Stimulated activated CD8-positive, alpha-beta memory T cell treated with anti-CD3 and anti-CD28 coated beads, Interleukin-15, amount 100 ng/mL, for 1 hour (primary cell): ENCODE results near the gene TBC1D9B.

Source experiments
- DNase-seq: peaks from one replicate; pipeline ENCODE4 v3.0.0-alpha.2; 2020; ENCODE audit warnings: low read depth

The TBC1D9B gene

DNA sequence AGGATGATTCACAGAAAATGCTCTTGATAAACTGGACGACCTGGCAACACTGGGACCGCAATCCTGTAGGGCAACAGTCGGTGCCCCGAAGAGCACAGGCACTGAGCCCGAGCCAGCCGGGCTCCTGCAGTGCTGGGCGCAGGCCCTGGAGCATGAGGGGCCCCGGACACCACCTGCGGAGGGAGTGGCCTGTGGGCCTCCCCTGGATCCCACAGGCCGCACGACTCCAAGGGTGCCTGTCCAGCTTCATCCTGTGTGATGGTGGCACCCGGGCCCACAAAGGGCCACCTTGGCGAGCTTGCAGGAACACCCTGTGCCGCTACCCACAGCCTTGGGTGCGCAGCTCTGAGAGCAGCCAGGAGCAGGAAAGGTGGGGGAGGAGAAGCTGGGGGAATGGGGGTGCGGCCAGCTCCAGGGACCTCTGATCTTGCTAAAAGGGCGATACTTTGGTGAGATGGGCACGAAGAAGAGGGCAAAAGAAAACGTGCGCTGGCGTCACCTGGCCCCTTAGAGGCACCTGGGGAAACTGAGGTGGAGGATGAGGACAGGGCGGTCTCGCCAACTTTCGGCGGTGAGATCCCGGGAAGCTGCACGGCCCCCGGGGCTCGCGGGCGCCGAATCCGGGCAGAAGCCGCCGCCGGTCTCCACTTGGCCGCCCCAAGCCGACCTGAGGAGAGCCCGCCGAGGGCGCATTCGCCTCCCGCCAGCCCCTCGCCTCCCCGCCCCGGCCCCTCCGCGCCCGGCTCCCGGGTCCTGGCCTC, 722 bp downstream of the TBC1D9B start:
- no peak for DNase-seq

DNA sequence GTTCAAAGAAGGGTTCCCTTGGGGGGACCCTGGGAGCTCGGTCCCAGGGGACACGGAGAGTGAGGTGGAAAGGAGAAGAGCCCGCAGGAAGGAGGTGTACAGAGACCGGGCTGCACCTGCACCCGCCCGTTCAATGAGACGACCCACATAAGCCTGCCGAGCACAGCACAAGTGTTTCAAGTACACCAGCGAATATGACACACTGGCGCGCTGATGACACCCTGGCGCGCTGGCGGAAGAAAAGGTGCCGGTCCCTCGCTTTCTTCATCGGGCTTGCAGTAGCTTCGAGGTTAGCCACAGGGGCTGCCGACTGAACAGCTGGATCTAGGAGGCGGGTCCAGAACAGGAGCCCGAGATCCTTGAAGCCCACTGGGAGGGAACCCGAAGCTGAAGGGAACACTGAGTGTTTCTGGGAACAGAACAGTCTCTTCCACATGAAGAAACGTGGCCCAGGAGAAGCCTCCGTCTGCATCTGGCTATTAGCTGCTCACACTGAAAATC, 1.4 kb downstream of the TBC1D9B start:
- DNase-seq: no peak

DNA sequence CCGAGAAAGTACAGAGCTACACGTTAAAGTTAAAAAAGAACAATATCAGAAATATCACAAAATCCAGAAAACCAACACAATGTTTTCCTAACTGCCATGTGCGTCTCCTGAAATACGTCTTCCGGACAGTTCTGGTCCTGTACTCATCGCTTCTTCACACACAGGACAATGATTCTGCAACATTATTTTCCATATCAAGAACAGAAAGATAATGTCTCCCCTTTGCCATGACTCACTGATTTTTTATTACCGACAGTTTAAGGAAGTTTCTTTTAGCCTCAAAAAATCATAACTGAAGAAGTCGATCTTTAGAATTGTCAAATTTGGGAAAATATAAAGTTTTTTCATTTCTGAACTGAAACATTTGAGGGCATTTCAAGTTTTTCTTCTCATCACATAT, 2.5 kb downstream of the TBC1D9B start:
- no peak for DNase-seq

DNA sequence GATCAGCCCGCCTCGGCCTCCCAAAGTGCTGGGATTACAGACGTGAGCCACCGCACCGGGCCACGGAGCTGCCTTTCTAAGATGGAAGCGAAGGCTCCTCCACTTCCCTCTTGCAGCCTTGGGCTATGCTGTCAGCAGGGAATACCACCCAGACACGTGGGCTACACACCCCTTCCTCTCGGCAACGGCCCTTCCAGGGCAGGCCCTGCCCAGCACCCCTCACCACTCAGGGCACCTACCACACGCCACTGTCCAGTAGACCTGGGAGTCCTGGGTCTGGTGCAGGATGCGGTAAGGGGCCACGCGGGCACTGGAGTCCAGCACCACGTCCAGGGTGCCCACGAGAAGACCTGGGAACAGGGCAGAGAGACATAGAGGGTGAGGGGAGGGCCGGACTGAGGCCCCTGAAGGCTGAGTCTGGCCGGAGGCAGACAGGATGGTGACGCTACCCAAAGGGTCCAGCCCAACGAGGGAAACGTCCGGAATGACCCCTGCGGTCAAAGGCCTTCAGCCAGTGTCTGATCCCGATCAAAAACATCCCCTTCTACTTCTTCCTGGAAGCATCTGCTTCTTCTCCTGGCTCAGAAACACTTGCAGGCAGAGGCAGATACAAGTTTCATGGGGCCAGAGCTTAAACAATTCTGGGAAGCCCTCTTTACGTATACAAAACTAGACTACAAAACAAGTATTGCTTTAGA, 3.1 kb downstream of the TBC1D9B start:
- no peak for DNase-seq

DNA sequence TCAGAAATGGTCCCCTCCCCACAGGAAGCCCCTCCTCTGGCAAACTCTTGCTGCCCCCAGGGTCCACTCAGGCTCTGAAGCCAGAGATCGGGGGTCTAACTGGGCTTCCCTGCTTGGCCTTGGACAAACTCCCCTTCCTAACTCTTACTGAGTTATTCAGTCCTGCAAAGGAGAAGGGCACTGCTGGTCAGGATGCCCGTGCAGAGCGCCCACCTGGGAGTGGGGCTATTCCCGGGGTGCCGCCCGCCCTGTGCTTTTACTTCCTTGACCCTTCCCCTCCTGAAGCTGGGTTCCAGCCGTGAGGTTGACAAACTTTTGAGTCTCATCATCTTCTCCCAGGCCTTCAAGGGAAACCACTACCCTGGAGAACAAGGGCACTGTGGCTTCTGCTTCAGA, 4.9 kb downstream of the TBC1D9B start:
- DNase-seq: no peak

DNA sequence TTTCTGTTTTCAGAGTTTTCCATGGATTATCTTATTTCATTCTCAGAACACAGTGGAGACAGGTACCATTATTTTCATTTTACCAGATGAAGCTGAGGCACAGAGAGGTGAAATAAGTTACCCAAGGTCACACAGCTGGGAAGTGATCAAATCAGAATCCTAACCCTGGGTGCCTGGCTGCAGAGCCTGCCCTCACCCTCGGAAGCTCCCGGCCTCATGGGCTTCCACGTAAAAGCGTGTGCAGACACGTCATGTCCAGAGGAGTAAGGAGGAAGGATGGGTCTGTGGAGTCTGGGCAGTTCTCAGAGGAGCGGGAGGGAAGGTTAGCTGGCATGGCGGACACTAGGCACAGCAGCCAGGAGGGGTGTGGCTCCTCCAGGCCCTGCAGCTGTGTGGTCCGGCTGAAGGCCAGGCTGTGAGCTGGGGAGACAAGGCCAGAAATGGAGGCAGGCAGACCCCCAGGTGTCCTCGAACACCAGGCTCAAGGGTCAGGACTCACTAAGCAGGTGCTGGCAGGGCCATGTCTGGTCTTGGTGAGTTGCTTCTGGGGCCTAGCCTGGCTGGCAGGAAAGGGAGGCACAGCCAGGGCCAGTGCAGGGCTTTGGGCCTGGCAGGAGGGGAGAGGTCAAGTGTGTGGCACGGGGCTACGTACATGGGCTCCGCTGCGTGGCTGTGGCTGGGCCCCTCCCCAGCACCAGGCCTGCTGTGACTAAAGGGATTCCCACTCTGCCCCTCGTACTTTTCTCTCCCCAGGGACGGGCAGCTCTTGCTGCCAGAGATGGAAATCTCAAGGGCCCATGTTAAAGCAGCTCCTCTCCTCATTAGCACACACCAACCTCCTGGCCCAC, 5.6 kb downstream of the TBC1D9B start:
- no peak for DNase-seq

DNA sequence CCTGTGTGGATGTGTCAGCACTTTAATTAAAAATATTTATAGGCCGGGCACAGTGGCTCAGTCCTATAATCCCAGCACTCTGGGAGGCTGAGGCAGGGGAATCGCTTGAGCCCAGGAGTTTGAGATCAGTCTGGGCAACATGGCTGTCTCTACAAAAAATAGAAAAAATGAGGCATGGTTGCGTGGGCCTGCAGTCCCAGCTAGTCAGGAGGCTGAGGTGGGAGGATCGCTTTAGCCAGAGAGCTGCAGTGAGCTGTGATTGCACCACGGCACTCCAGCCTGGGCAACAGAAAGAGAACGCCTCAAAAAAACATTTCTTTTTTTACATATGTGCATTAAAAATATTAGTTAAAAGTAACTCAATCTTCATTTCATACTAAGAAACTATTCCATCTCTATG, 6.2 kb downstream of the TBC1D9B start:
- no peak for DNase-seq

DNA sequence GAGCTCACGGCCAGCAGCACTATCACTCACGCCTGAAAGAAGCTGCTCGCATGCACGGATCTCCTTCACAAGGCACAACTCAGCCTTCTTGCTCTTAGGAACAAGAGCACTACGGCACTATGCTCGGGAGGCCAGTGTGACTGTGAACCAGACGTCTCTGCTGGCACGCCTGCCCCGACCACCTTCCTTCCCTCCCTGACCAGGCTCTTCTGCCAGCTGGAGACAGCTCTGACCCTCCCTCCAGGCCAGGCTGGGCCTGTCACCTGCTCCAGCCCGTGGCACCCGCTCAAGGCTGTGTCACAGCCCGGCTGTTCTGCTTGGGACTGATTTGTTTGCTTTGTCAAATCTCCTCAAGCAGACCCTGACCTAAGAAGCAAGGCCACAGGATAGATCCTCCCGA, 7.0 kb downstream of the TBC1D9B start:
- DNase-seq: no peak

DNA sequence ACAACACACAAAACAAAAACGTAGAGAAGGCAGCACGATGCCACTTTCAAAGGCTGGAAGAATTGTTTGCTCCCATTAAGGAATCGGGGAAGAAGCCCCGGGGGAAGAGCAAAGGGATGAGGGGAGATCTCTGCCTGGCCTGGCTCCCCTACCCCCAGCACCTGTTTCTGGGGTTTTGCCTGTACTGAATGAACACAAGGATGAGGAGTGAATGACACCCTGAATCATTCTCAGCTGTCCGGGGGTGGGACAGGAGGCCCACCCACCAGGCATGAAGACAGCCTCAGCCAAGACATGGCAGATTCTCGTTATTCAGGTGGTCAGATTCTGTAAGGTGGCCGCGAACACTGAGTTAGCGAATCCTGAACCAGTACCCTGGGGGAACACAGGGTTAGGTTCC, 7.5 kb downstream of the TBC1D9B start:
- no peak for DNase-seq

DNA sequence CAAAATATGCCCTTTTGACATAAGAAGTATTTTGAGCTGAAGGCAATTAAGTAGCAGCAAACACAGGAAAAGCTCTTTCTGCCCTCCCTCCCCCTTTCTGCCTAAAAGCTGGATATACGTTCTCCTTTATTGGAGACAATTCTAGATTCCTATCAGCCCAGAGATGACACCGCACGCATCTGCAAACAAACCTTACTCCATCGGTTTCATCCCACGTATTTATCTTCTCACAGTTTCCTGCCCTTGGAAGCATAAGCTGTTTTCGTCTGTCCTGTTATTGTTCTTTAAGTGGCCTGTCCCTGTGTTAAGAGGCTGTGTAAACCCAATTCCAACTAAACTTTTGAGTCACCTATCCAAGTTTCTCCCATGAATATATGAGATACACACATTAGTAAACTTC, 11.8 kb downstream of the TBC1D9B start:
- no peak for DNase-seq

DNA sequence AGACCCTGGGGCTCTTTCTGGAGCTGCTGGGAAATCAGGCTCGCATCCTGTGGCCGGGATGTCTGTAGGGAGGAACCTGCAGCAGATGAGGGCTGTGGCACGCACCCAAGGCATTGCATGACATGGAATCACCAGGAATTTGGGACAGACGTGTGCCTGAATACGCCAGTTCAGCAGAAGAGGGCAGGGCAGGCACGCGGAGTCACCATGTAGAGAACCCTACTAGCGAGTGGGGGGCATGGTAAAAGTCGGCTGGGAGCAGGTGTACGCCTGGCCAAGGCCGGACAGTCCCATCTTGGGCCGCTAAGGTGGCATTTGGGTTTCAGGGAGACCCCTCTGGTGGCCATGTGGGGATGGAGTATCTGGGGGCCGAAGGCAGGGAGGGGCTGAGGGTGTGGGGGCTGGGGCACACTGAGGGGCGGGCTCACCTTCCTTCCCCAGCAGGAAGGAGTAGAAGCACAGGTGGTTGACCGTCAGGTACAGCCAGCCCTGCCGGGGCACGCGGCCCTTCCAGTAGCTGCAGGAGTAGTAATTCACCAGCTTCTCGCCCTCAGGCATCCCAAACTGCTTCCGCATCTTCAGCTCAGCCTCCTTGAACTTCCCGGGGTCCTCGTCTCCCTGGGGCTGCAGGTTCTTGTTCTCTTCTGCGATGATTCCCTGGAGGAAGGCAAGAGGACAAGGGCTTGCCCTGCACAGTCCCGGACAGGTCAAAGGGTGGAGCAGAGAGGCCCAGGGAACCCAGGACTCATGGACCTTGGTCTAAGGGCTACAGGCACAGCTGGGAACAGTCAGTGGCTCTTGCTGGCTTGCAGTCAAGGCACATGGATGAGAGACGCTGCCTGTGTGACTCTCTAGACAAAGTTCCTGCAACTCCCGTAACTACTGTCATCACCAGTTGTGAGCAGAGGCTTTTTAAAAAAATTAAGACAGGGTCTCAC, 13.5 kb downstream of the TBC1D9B start:
- DNase-seq: no peak

DNA sequence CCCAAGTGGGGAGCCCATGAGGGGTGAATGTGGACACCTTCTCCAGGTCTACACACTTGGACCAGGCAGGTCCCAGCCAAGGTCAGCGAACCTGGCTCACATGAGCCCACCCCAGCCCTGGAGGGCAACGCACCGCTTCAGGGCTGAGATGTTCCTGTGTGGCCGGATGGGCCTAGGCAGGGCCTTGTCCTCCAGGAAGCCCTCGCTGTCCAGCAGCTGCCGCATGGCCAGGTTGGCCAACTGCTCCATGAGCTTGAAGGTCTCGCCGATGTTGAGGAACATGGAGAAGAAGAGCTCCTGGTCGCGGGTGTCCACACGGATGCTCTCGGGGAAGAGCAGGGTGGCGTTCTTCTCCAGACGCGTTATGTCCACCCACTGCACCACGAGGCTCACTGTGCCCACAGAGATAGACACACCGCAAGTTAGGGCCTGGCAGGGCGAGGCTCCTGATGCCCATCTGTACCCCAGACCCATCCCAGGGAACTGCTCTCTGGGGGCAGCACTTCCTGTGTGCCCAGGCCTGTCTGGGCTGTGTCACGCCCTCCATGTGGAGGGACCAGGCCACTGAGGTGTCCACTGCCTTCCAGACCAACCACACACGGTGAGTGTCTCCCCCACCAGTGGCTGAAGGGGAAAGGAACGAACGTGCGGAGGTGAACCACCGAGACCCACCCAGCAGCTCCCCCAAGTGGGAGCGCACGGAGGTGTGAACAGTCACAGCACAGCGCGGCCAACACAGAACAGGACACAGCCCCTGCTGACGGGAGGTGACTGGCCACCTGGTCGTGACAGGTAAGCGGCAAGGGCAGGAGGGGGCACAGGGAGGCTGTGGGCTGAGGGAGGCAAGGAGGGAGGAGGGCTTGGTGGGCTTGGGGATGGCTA, 14.4 kb downstream of the TBC1D9B start:
- DNase-seq: no peak

DNA sequence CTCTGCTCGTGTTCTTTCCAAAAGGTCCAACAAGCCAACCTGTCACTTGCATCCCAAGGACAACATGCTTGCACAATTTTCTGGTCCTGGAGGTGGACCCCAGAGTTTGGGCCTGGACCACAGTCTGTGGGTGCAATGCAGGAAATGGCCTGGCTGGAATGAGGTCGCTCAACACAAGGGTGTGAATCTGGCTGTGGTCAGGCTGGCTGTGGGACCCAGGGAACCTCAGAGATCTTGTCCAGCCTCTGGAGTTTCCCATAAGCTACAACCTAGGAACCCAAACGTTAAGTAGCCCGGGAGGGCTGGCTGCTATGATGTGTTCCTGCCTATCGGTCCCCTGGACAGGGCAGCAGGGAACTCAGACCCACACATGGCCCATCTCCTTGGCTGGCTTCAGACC, 15.4 kb downstream of the TBC1D9B start:
- no peak for DNase-seq

DNA sequence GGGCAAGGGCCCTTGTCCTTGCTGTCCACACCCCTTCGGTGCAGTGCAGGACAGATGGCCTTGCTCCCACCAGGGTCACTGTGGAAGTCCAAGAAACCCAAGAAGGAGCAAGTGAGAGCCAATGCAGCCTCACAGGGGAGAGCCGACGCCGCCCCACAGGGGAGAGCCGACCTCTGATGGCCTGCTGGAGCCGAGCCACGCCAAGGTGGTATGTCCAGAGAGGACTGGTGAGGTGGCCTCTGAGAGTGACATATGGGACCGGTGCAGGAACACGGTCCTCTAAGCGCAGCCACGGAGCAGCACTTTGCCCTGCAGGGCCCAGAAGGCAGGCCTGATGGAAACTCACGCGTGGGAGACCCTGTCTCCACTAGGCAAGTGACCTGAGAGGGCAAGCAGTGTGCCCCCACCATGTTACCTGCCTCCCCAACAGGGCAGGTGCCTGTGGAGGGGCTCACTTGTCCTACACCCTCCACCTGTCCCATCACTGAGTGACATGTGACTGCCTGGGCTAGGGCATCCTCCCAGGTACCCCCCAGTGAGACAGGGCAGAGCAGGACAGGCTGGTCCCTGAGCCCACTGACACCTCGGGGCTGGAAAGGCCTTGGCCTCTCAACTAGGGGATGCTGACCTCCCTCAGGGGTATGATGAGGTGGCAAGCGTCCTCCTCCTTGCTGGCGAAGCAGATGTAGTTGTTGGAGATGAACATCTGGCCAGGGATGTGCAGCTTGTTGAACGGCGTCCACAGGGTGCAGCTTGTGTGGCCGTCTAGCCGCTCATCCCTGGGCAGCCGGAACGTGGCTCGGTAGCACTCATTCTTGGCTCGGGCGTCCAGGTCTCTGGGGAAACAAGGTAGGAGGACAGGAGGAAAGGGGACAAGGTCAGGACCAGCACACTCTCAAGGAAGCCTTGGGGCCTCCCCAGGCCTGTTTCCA, 16.7 kb downstream of the TBC1D9B start:
- DNase-seq: no peak

DNA sequence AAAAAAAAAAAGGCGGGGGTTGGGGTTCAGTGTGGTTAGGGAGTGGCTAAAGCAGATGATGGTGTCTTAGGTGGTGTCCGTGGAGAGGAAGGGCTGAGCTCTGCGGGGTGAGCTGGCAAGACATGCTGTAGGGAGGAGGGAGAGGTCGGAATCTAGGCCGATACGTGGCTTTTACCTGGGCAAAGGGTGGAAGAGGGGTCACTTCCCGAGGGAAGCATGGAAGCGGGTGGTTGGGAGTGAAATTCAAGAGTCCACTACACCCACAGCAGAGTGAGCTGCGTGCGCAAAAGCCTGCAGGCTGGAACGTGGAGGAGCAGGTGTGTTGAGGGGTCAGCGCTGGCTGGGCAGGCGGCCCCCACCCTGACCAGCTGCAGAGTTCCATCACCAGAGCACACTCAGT, 17.8 kb downstream of the TBC1D9B start:
- no peak for DNase-seq

DNA sequence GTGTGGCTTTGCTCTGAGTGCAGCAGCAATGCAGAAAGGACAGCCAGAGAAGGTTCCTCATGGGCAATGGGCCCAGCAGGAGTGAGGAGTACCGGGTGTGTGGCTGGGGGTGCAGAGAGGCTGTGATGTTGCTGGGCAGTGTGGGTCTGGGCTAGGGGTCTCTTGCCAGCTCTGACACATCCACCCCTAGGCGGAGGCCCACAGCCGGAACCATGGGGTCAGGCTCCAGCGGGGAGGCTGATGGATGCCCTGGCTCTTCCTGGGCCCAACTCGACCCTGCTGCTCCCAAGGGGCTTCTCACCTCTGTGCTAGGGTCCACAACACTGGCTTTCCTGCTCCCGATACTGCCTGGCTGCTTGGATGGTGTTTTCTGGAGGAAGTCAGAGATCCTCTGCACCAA, 19.9 kb downstream of the TBC1D9B start:
- no peak for DNase-seq

DNA sequence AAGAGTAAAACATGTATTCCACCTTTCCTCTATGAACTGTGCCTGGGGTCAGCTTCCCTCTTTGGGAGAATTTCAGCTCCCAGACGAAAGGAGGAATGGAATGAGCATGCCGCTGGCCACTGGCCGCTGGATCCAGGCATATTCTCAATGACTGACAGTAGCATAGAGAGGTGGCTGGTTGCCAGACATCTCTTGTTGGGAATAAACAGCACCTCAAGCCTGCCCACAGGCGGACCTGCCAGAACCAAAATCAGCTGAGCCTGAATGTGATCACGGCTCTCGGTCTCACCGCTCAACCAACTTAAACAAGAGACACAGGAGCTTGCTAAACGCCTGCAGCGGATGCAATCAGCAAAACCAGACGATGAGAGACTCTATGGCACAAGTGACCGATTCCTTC, 20.6 kb downstream of the TBC1D9B start:
- DNase-seq: no peak

DNA sequence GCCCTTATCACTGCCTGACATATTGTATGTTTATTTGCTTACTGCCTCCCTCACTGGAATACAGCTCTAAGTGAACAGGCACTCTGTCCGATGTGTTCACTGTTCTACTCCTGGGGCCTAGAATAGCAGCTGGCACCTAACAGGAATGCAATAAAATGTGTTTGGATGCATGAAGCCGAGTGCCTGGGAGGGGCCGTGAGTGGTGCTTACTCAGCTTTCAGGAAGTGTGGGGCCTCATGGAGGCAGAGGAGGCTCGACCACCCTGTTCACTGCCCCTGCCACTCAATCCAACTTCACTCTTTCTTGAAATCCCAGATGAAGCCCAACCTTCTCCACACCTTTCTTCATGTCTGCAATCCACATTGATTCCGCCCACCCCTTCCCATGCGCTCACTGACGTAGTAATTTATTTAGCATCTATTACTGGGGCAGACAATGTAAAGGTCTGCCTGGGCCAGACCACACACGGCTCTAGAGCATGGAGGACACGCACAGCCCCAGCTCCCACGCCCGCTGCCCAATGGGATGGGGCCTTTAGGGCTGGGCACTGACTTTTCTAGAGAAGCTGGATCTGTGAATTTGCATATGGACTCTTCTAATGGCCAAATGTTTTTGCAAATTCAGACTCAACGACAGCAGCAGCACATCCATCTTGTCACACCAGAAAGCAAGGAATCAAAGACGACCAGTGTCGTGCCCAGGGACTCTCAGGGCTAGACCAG, 21.3 kb downstream of the TBC1D9B start:
- DNase-seq: no peak
